HepG2 (cell line): ENCODE results near the gene CAPZB. TPM values are rescaled to one million over a fixed set of nuclear protein-coding genes. Genes with fewer than 3 reads are reported as not detected.

Source experiments
- GATAD2A ChIP-seq: IDR thresholded peaks from 2 replicates; pipeline ENCODE4 v1.6.1; 2016
- PAXIP1 ChIP-seq: sonication (generic); formaldehyde crosslinking; conservative IDR thresholded peaks from 2 replicates; pipeline ENCODE4 v1.4.0; 2020; ENCODE audit warnings: mild to moderate bottlenecking, missing genetic modification reagents, moderate library complexity
- TRIM24 ChIP-seq: sonication (generic); formaldehyde crosslinking; IDR thresholded peaks from 2 replicates; pipeline ENCODE4 v1.8.0; 2022; ENCODE audit warnings: mild to moderate bottlenecking, missing genetic modification reagents
- ZNF547 ChIP-seq: sonication (generic); formaldehyde crosslinking; IDR thresholded peaks from 2 replicates; pipeline ENCODE4 v1.5.1; 2020; ENCODE audit warnings: mild to moderate bottlenecking, missing genetic modification reagents
- ZNF777 ChIP-seq: sonication (generic); formaldehyde crosslinking; IDR thresholded peaks from 2 replicates; pipeline ENCODE4 v1.4.0; 2020; ENCODE audit warnings: missing genetic modification reagents
- polyA plus RNA-seq, 8 experiments: library from polyadenylated mRNA; depleted of rRNA in 3 of 8; stranded (reverse) in 7 of 8; unstranded in 1 of 8; fragments of >200 nt; fragmentation: Illumina TruSeq in 4 of 8; extraction: Trizol in 4 of 8; gene quantifications; 2 replicates each; pipeline versions ENCODE4 v1.2.1 to v1.2.3, GENCODE V29; 2011 to 2016; ENCODE audit warnings: low read depth in 4 of 8, missing spikeins in 1 of 8, mixed read lengths in 1 of 8; ENCODE audit not compliant: insufficient read depth in 1 of 8
- total RNA-seq, 5 experiments: library from RNA; depleted of rRNA; stranded (reverse); fragments of >200 nt; fragmentation: Illumina TruSeq; extraction: Trizol; gene quantifications; 2 replicates each; pipeline ENCODE4 v1.2.3, GENCODE V29; 2016; ENCODE audit warnings: low read depth in 1 of 5
- TF ChIP-seq, protein P1 (sequence below): sonication (generic); formaldehyde crosslinking; IDR thresholded peaks from 2 replicates; pipeline ENCODE4 v1.4.0; 2020; ENCODE audit warnings: missing genetic modification reagents, borderline replicate concordance

Gene CAPZB
- total and polyA plus RNA-seq, 2 of the 13 experiments (the other 11 are each of a cell fraction or from before 2014, with no cell fraction given), result 58.9 to 76.9 TPM

DNA sequence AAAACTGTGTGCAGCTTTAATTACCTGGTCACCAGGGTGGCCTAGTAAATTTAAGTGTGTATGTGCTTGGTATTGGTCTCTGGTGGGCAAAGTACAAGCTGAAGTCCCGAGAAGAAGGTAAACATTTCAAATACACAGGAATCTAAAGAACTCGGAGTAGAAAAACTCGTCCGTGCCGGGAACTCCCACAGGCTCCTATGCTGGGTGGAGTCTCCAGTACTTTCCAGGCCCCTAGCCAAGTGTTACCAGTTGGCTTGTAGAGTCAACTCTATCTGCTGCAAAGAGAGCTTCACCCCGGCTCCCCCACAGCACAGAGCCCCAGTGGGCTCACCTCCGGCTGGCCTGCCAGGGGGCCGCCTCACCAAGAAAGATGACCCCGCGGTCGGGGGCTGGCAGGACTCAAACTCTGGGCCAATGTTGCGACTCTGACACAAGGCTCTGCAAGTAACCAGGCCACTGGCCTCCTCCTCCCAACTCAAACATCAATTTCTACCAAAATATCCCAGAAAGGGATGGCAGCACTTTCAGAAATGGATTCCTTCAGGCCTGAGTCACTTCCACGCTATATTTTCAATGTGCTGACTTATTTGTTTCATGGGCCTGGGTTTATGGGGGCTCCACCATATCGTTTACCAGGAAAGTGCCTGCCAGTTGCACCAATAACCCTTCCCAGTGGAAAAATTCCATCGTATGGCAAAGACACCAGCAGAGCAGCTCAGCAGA, 99.3 kb downstream of the CAPZB start (continued):
- no peak for TF ChIP-seq ZNF777 (CRISPR knock-in tag)
- no peak for TF ChIP-seq TRIM24 (CRISPR knock-in tag)
- TF ChIP-seq ZNF547 (CRISPR knock-in tag), result no peak
- TF ChIP-seq PAXIP1 (CRISPR knock-in tag), result peak; percentile 51; the same call in 1 of the 2 replicates
- TF ChIP-seq, protein P1, sequence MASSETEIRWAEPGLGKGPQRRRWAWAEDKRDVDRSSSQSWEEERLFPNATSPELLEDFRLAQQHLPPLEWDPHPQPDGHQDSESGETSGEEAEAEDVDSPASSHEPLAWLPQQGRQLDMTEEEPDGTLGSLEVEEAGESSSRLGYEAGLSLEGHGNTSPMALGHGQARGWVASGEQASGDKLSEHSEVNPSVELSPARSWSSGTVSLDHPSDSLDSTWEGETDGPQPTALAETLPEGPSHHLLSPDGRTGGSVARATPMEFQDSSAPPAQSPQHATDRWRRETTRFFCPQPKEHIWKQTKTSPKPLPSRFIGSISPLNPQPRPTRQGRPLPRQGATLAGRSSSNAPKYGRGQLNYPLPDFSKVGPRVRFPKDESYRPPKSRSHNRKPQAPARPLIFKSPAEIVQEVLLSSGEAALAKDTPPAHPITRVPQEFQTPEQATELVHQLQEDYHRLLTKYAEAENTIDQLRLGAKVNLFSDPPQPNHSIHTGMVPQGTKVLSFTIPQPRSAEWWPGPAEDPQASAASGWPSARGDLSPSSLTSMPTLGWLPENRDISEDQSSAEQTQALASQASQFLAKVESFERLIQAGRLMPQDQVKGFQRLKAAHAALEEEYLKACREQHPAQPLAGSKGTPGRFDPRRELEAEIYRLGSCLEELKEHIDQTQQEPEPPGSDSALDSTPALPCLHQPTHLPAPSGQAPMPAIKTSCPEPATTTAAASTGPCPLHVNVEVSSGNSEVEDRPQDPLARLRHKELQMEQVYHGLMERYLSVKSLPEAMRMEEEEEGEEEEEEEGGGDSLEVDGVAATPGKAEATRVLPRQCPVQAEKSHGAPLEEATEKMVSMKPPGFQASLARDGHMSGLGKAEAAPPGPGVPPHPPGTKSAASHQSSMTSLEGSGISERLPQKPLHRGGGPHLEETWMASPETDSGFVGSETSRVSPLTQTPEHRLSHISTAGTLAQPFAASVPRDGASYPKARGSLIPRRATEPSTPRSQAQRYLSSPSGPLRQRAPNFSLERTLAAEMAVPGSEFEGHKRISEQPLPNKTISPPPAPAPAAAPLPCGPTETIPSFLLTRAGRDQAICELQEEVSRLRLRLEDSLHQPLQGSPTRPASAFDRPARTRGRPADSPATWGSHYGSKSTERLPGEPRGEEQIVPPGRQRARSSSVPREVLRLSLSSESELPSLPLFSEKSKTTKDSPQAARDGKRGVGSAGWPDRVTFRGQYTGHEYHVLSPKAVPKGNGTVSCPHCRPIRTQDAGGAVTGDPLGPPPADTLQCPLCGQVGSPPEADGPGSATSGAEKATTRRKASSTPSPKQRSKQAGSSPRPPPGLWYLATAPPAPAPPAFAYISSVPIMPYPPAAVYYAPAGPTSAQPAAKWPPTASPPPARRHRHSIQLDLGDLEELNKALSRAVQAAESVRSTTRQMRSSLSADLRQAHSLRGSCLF (CRISPR knock-in tag), result no peak
- TF ChIP-seq GATAD2A (CRISPR knock-in tag), result peak; percentile 72
